BLaER1 treated with 17β-estradiol and CSF1 and Interleukin-3, amounts not matched to agents 10 nM and 100 nM (cell line): ENCODE data around the gene CTH.

Experiments
- H3K27ac ChIP-seq, 11 experiments: shearing (Covaris generic); formaldehyde crosslinking; 2 replicates each; pipeline ENCODE4 v1.8.1; 2022
- H3K27me3 ChIP-seq, 11 experiments: shearing (Covaris generic); formaldehyde crosslinking; 2 replicates each; pipeline ENCODE4 v1.8.1; 2022
- H3K36me3 ChIP-seq, 11 experiments: shearing (Covaris generic); formaldehyde crosslinking; 2 replicates each; pipeline ENCODE4 v1.8.1; 2022
- H3K4me1 ChIP-seq, 10 experiments: shearing (Covaris generic); formaldehyde crosslinking; 2 replicates each; pipeline ENCODE4 v1.8.1; 2022
- H3K4me2 ChIP-seq, 11 experiments: shearing (Covaris generic); formaldehyde crosslinking; 2 replicates each; pipeline ENCODE4 v1.8.1; 2022
- H3K4me3 ChIP-seq, 10 experiments: shearing (Covaris generic); formaldehyde crosslinking; 2 replicates each; pipeline ENCODE4 v1.8.1; 2022
- H3K9ac ChIP-seq, 11 experiments: shearing (Covaris generic); formaldehyde crosslinking; 2 replicates each; pipeline ENCODE4 v1.8.1; 2022
- H3K9me3 ChIP-seq, 11 experiments: shearing (Covaris generic); formaldehyde crosslinking; replicated peaks in 1 of 11; 2 replicates each; pipeline ENCODE4 v1.8.1; 2022
- H4K20me1 ChIP-seq, 11 experiments: shearing (Covaris generic); formaldehyde crosslinking; 2 replicates each; pipeline ENCODE4 v1.8.1; 2022
- Cebpa-rat ChIP-seq, 11 experiments: shearing (Covaris generic); IDR thresholded peaks; 2 replicates each; pipeline ENCODE4 v1.8.1; 2022

The CTH gene

DNA sequence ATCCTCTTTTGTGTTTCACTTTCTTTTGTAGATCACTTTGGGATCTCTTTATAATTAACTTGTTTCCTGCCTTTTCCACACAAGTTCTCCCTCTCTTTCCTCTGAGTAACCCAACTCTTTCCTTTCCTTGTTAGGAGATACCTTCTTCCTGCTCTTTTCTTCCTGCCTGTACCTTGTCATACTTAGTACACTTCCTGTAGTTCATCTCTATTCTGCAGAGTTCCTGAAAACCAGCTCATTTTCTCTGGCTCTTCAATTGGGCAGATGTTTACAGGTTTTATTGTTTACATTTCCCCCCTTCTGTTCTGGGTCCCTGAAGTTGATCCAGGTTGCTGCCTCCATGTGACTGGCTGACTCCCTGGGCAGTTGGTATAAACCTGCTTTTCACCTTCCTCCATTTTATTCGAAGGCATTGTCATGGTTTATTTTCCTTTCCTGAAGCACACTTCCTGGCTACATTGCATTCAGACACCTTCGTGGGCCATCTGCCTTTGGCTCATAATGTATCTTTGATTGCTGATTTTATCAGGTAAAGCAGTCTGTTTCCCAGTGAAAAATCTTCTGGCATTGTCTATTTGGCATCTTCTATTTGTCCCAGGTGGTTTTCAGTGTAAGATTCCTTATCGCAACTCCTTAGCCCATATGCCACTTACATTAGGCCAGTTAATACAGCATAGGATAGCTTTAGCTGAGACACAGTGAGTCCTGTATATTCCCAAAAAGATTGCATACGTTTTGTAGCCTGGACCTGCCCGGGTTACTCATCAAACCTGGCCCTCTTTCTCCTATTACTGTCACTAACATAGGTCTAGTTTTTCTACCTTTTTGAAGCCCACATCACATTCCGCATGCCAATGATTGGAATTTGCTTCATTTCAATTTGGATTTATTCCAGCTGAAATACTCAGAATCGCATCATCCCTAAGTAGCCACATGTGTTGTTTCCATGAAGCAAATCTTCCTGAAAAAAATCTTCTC is 15.4 kb downstream of the CTH start:
- Histone ChIP-seq H3K4me1 (no peaks in the 10 kb centered on the region), H3K9me3 (no peaks in the 10 kb centered on the region), H3K27me3 (no peaks in the 10 kb centered on the region), H3K9ac (no peak overlapping the region), H3K27ac (no peak overlapping the region), H3K4me3 (no peak overlapping the region), H3K4me2 (no peak overlapping the region), H4K20me1 (no peaks in the 10 kb centered on the region), H3K36me3 (no peaks in the 10 kb centered on the region; a peak in 1 of 22 replicates)
- no peak for TF ChIP-seq Cebpa-rat (IDR thresholded peaks at IDR 0.05)

GRCh38 chr1:70427976-70428375 is 16.9 kb downstream of the CTH start:
- H3K4me2 ChIP-seq = no peak overlapping the region
- H3K9ac ChIP-seq = no peak overlapping the region
- no peak overlapping the region for H3K4me3 ChIP-seq
- H4K20me1 ChIP-seq = no peaks in the 10 kb centered on the region
- H3K4me1 ChIP-seq = no peaks in the 10 kb centered on the region
- H3K27me3 ChIP-seq = no peaks in the 10 kb centered on the region
- TF ChIP-seq Cebpa-rat (IDR thresholded peaks at IDR 0.05) = no peak
- no peak overlapping the region for H3K27ac ChIP-seq
- no peaks in the 10 kb centered on the region for H3K9me3 ChIP-seq
- peaks cover 0 to 6% (median 0%) of the 10 kb centered on the region in 11 experiments; a peak in 2 of 22 replicates for H3K36me3 ChIP-seq

DNA sequence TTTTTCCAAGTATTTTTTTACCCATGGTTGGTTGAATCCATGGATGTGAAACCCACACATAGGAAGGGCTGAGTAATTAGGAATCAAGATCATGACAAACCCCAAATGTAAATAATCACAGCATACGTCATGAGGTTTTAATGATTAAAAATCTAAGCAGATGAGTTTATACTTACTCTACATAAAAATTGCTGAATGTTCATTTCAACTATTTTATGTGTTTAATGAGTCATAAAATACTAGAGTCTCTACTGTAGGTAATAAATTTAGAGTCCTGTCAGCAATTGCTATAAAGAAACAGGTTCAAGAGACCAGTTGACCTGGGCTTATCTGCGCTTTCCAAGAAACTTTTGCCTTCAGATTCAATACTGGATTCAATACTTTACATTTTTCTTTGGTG is 18.2 kb downstream of the CTH start:
- Histone ChIP-seq H3K27ac (no peak overlapping the region), H3K4me2 (no peak overlapping the region), H3K27me3 (no peaks in the 10 kb centered on the region), H4K20me1 (no peaks in the 10 kb centered on the region), H3K4me3 (no peak overlapping the region), H3K9me3 (no peaks in the 10 kb centered on the region), H3K4me1 (no peaks in the 10 kb centered on the region), H3K9ac (no peak overlapping the region), H3K36me3 (peaks cover 0 to 9% (median 0%) of the 10 kb centered on the region in 11 experiments; a peak in 3 of 22 replicates)
- no peak for TF ChIP-seq Cebpa-rat (IDR thresholded peaks at IDR 0.05)

- no peak overlapping the region for H3K4me2 ChIP-seq
- no peak overlapping the region for H3K4me3 ChIP-seq
- H3K36me3 ChIP-seq = peaks cover 0 to 9% (median 0%) of the 10 kb centered on the region in 11 experiments; a peak in 3 of 22 replicates
- no peak overlapping the region for H3K27ac ChIP-seq
- H3K4me1 ChIP-seq = no peaks in the 10 kb centered on the region
- no peaks in the 10 kb centered on the region for H3K27me3 ChIP-seq
- no peak for TF ChIP-seq Cebpa-rat (IDR thresholded peaks at IDR 0.05)
- H4K20me1 ChIP-seq = no peaks in the 10 kb centered on the region
- H3K9me3 ChIP-seq = no peaks in the 10 kb centered on the region
- no peak overlapping the region for H3K9ac ChIP-seq
Measured at GRCh38 chr1:70429757-70430156, 18.7 kb downstream of the CTH start.

GRCh38 chr1:70431317-70431716 is 20.2 kb downstream of the CTH start:
- no peak for TF ChIP-seq Cebpa-rat (IDR thresholded peaks at IDR 0.05)

DNA sequence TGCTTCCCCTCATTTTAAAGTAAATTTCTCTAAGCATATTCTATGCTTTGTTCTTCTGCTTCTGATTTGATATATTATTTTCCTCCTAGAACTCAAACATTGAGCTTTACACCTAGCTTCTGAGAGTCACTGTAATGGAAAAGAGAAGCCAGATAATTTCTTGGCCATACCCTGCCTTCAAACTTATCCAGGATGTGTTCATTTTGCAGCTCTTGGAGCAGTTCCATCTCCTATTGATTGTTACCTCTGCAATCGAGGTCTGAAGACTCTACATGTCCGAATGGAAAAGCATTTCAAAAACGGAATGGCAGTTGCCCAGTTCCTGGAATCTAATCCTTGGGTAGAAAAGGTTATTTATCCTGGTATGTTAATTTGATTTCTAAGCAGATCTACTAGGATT is 20.8 kb downstream of the CTH start:
- Histone ChIP-seq H3K9ac (no peak overlapping the region), H3K36me3 (peaks cover 0 to 9% (median 0%) of the 10 kb centered on the region in 11 experiments; a peak in 5 of 22 replicates), H3K4me3 (no peak overlapping the region), H3K4me2 (no peak overlapping the region), H4K20me1 (no peaks in the 10 kb centered on the region), H3K4me1 (no peaks in the 10 kb centered on the region), H3K27ac (no peak overlapping the region), H3K27me3 (no peaks in the 10 kb centered on the region), H3K9me3 (no peaks in the 10 kb centered on the region)
- no peak for TF ChIP-seq Cebpa-rat (IDR thresholded peaks at IDR 0.05)

More at GRCh38 chr1:70431317-70431716, 20.2 kb downstream of the CTH start:
- H3K9ac ChIP-seq = no peak overlapping the region
- H3K9me3 ChIP-seq = no peaks in the 10 kb centered on the region
- H3K27me3 ChIP-seq = no peaks in the 10 kb centered on the region
- no peaks in the 10 kb centered on the region for H3K4me1 ChIP-seq
- no peak overlapping the region for H3K4me2 ChIP-seq
- no peak overlapping the region for H3K4me3 ChIP-seq
- H4K20me1 ChIP-seq = no peaks in the 10 kb centered on the region
- H3K27ac ChIP-seq = no peak overlapping the region
- peaks cover 0 to 9% (median 0%) of the 10 kb centered on the region in 11 experiments; a peak in 5 of 22 replicates for H3K36me3 ChIP-seq

DNA sequence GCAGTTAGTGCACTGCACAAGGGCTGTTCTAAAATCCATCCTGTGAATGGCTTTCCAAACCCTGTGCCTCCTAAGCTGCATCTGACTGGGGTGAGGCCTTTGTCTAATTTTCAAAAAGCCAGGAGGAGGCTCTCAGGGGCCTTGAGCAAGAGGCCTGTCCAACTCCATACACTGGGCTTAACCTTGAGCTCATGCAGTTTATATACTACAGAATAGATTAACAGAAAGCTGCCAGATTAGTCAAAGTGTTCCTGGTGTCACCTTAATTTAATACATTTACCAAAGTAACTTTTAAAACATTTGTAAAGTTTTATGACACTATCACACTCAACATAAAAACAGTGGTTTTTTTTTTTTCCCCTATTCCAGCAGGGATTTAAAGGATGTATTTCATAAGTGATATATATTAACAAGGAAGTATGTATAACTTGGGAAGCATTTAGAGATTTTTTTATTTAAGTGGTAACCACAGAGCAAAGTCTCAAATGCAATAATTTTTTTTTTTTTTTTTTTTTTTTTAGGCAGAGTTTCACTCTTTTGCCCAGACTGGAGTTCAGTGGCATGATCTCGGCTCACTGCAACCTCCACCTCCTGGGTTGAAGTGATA is 23.3 kb downstream of the CTH start:
- Histone ChIP-seq H3K27ac (no peak overlapping the region), H3K4me3 (no peak overlapping the region), H3K9ac (no peak overlapping the region), H3K9me3 (no peaks in the 10 kb centered on the region), H3K4me2 (no peak overlapping the region), H3K36me3 (peaks cover 0 to 9% (median 0%) of the 10 kb centered on the region in 11 experiments; a peak in 5 of 22 replicates), H4K20me1 (no peaks in the 10 kb centered on the region), H3K27me3 (no peaks in the 10 kb centered on the region), H3K4me1 (no peaks in the 10 kb centered on the region)
- no peak for TF ChIP-seq Cebpa-rat (IDR thresholded peaks at IDR 0.05)

DNA sequence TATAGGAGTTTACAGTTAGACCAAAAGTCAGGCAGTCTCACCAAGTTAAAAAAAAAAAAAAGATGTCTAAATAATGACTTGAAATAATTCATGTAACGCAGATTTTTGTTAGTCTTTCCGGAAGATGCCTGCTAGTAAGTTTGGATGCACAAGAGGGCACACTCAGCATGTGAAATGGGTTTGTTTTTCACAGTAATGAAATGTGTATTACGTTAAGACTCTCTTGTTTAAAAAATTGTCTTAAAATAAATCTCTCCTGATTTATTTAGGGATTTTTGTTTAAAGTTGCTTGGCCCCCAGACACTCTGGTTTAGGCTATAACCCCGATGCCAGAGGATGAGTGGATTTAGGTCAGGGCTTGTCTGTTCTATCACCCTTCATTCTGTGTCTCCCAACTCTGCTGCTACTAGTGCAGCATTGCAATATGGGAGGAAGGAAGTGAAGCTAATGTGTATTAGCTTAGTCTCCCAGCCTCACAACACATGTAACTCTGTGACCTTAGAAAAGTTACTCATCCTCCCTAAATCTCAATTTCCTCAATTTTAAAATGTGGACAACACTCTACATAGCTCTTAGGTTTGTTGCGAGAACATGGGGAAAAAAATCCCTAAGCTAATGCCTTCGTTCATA is 25.7 kb downstream of the CTH start:
- Histone ChIP-seq H3K27me3 (no peaks in the 10 kb centered on the region), H3K4me3 (no peak overlapping the region), H3K4me1 (no peaks in the 10 kb centered on the region), H4K20me1 (no peaks in the 10 kb centered on the region), H3K4me2 (no peak overlapping the region), H3K9me3 (no peaks in the 10 kb centered on the region), H3K36me3 (peaks cover 0 to 9% (median 0%) of the 10 kb centered on the region in 11 experiments; a peak in 5 of 22 replicates), H3K9ac (no peak overlapping the region), H3K27ac (no peak overlapping the region)
- TF ChIP-seq Cebpa-rat (IDR thresholded peaks at IDR 0.05) = no peak

- no peak overlapping the region for H3K27ac ChIP-seq
- peaks cover 0 to 6% (median 0%) of the 10 kb centered on the region in 11 experiments; a peak in 5 of 22 replicates for H3K36me3 ChIP-seq
- H3K4me3 ChIP-seq = no peak overlapping the region
- no peaks in the 10 kb centered on the region for H4K20me1 ChIP-seq
- no peak overlapping the region for H3K4me2 ChIP-seq
- no peaks in the 10 kb centered on the region for H3K4me1 ChIP-seq
- H3K27me3 ChIP-seq = no peaks in the 10 kb centered on the region
- H3K9ac ChIP-seq = no peak overlapping the region
- H3K9me3 ChIP-seq = no peaks in the 10 kb centered on the region
- TF ChIP-seq Cebpa-rat (IDR thresholded peaks at IDR 0.05) = no peak
Measured at GRCh38 chr1:70438529-70438928, 27.5 kb downstream of the CTH start.
